ENCODE measurements around the gene ANKRD29. TPM values are rescaled to one million over a fixed set of nuclear protein-coding genes. Genes with fewer than 3 reads are reported as not detected.

ANKRD29 gene
- total RNA-seq, 1 donor from 2014 or later, result 1.2 TPM

DNA sequence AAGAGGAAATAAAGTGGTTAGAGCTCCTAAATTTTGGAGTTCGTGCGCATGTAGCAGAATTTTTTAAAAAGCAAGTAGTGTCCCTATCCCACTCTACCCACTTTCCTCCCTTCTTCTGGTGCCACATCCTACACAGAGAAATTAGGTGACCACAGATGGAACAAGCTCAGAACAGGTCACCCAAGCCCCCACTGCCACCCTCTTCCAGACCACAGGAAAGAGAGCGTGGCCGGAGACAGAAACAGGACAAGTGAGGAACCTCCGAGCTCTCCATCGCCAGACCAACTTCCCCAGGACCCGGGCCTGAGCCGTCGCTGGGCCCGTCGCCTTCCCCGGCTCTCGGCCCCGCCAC, 76.8 kb downstream of the ANKRD29 start:
- TF ChIP-seq, protein P1, sequence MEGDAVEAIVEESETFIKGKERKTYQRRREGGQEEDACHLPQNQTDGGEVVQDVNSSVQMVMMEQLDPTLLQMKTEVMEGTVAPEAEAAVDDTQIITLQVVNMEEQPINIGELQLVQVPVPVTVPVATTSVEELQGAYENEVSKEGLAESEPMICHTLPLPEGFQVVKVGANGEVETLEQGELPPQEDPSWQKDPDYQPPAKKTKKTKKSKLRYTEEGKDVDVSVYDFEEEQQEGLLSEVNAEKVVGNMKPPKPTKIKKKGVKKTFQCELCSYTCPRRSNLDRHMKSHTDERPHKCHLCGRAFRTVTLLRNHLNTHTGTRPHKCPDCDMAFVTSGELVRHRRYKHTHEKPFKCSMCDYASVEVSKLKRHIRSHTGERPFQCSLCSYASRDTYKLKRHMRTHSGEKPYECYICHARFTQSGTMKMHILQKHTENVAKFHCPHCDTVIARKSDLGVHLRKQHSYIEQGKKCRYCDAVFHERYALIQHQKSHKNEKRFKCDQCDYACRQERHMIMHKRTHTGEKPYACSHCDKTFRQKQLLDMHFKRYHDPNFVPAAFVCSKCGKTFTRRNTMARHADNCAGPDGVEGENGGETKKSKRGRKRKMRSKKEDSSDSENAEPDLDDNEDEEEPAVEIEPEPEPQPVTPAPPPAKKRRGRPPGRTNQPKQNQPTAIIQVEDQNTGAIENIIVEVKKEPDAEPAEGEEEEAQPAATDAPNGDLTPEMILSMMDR (conservative IDR thresholded peaks at IDR 0.05; ENCODE audit: low read depth, low read length), result no peak
- no peak for DNase-seq (ENCODE audit: low read depth)
- H3K4me3 ChIP-seq (ENCODE audit: low read depth, low read length), result peak overlapping the region; percentile 94

DNA sequence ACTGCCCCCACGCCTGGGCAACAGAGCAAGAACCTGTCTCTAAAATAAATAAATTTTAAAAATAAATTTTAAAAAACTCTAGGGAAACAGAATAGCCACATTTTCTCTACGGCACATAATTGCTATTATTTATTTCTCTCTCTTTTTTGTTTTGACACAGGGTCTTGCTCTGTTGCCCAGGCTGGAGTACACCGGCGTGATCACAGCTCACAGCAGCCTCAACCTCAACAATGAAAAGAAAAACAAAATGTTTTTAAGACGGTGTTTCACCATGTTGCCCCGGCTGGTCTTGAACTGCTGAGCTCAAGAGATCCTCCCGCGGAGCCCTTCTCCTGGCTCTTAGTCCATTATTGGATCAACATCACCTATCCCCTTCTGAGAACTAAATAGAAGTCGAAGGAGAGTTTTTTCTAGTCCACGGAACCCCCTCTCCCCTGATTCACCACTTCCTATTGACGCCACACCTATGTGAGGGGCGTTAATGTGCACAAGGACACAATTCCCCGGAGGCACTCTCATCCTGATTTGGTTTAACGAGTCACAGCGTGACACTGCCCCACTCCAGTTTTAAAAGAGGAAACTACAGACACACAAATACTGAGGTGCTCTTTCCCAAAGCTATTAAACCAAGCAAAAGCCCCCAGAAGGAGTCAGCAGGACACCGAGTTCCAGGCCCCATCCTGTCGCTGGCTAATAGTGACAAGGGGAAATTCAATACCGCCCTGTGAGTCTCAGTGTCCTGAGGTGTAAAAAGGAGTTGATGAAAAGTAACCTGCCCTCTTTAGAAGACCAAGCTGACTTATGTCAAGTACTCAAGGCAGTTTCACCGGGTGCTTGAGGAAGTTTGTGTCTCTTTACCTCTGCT, 77.5 kb downstream of the ANKRD29 start:
- TF ChIP-seq, protein P1 (conservative IDR thresholded peaks at IDR 0.05; ENCODE audit: low read depth, low read length), result no peak
- H3K4me3 ChIP-seq (ENCODE audit: low read depth, low read length), result peak overlapping the region; percentile 94
- DNase-seq (ENCODE audit: low read depth), result no peak

DNA sequence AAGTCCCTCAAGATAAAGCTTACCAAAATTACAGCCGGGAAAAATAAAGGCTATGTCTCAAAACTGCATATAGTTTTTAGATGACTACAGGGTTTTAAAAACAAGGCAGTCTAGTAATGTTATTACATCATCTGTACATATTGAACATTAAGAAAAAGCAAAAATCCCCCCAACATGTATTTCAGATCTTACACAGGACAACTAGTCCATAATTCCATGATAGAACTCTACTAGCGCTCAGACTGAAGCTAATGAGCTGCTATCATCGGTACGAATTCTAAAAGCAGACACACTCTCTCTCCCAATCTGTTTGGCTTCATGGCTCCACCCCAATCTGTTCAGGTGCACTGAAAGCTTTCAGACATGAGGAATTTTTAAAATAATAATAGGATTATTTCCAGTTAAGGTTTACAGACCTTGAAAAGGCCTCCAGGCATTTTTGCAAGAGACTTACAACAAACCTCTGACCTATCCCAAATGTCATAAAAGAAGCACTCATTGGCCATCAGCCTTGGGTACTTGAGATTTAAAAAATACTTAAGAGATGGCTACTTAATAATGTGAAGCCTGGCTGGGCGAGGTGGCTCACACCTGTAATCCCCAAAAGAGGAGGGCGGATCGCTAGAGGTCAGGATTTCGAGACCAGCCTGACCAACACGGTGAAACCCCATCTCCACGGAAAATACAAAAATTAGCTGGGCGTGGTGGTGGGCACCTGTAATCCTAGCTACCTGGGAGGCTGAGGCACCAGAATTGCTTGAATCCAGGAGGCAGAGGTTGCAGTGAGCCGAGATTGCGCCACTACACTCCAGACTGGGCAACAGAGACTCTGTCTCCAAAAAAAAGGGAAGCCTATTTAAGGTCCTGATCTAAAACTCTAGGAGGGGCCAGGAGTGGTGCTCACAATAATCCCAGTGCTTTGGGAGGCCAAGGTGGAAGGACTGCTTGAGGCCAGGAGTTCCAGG, 78.4 kb downstream of the ANKRD29 start:
- TF ChIP-seq, protein P1 (conservative IDR thresholded peaks at IDR 0.05; ENCODE audit: low read depth, low read length), result no peak
- peak overlapping the region; percentile 94 for H3K4me3 ChIP-seq (ENCODE audit: low read depth, low read length)
- no peak for DNase-seq (ENCODE audit: low read depth)

DNA sequence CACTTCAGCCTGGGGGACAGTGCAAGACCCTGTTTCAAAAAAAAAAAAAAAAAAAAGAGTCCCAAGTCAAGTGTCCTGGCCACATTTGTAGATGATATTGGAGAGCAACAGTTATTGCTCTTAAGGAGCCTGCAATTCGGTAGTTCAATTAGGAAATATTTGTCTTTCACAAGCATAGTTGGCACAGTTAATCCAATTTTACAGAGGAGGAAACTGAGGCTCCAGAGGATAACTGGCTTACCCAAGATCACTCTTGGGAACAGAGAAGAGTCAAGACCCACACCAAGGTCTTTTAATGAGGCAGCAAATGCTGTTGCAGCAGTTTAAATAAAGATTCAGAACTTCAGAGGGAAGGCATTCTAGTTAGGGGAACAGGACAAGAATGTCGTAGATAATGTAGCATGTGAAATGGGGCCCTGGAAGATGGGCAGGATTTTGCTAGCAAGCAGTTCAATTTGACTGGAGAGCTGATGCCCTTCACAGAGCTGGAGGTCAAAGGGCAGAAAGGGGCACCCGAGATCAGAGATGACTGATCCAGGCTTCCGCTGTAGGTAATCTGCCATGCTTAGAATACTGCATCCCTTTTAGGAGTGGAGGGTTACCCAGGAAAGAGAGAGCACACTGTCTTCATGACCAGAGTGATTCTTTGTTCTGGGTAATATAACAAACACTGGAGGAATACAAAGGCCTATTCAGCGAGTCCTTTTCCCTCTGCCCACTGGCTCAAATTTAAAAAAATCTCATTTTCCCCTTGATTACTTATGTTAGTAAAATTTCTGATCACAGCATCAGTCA, 79.4 kb downstream of the ANKRD29 start:
- no peak for DNase-seq (ENCODE audit: low read depth)
- peak overlapping the region; percentile 94 for H3K4me3 ChIP-seq (ENCODE audit: low read depth, low read length)
- TF ChIP-seq, protein P1 (conservative IDR thresholded peaks at IDR 0.05; ENCODE audit: low read depth, low read length), result no peak

DNA sequence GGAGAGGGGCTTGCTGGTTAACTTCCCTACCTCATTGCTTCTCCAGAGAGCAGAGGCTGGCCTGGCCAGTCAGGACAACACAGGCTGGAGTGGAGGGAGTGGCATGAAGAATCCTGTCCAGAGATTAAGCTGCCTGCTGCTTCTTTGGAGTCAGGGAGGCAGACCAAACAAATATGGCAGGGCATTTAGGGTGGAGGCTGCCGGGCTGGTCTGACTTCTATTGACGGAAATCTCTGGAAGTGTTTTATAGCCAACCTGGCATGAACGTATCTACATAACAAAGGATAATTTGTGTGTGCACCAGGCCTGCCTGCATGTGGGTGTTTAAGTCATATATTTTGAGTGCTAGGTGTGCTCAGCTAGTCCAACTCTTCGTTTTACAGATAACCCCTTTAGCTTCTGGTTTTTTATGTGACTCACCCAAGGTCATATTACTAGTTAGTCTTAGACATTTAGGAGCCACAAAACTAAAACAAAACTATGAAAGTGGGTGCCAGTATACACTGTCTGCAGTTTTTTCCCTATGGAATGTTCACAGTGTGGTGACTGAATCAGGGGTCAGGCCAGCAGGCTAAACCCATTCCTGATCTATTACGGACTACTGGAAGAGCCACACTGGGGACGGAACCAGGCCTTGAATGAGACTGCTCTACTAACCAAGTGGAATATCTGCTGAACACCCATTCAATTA, 81.9 kb downstream of the ANKRD29 start:
- DNase-seq (ENCODE audit: low read depth), result no peak
- TF ChIP-seq, protein P1 (conservative IDR thresholded peaks at IDR 0.05; ENCODE audit: low read depth, low read length), result no peak

More for the DNA sequence above, 81.9 kb downstream of the ANKRD29 start:
- H3K4me3 ChIP-seq (ENCODE audit: low read depth, low read length), result peak overlapping the region; percentile 94

Data from epithelial cell of proximal tubule (primary cell).